B cell (primary cell): Measurements from ENCODE around the gene MED26.

Experiments
- CTCF ChIP-seq: fragments of 200-600 bp; IDR thresholded peaks from one replicate; pipeline ENCODE4 v1.8.0; 2022; ENCODE audit warnings: antibody characterized with exemption, mild to moderate bottlenecking
- EZH2 ChIP-seq: IDR thresholded peaks from 2 replicates; pipeline ENCODE4 v1.6.1; 2012; ENCODE audit warnings: borderline replicate concordance, low read depth, mild to moderate bottlenecking, moderate library complexity, low read length; ENCODE audit not compliant: insufficient read depth, poor library complexity, severe bottlenecking

- TF ChIP-seq CTCF (no peak), EZH2 (no peak)
These were observed 15.4 kb downstream of the MED26 start for GRCh38 chr19:16612636-16613035.
